Mesenchymal stem cell (in vitro differentiated cells and primary cell): Measurements from ENCODE around the gene MAML1.

Source experiments
- DNase-seq: peaks from one replicate; pipeline ENCODE4 v3.0.0-alpha.2; 2013
- H2AFZ ChIP-seq: one replicate; pipeline ENCODE4 v1.6.1; 2013; ENCODE audit warnings: low read depth, mild to moderate bottlenecking, control low read depth, inconsistent platforms, low read length, moderate library complexity
- H2AK5ac ChIP-seq: 2 replicates; pipeline ENCODE4 v1.6.1; 2013; ENCODE audit warnings: low read length, moderate library complexity, mild to moderate bottlenecking, inconsistent platforms; ENCODE audit not compliant: severe bottlenecking
- H2BK120ac ChIP-seq: one replicate; pipeline ENCODE4 v1.6.1; 2013; ENCODE audit warnings: low read depth, mild to moderate bottlenecking, inconsistent platforms, low read length, moderate library complexity
- H2BK12ac ChIP-seq, 2 experiments: one replicate each; pipeline ENCODE4 v1.6.1; 2013; ENCODE audit warnings: inconsistent platforms in 2 of 2, low read length in 2 of 2, mild to moderate bottlenecking in 2 of 2, moderate library complexity in 2 of 2, control low read depth in 1 of 2
- H2BK15ac ChIP-seq: one replicate; pipeline ENCODE4 v1.6.1; 2013; ENCODE audit warnings: mild to moderate bottlenecking, low read depth, inconsistent platforms; ENCODE audit not compliant: poor library complexity, severe bottlenecking
- H2BK5ac ChIP-seq: 2 replicates; pipeline ENCODE4 v1.6.1; 2013; ENCODE audit warnings: low read depth, mild to moderate bottlenecking, low read length, control low read depth, inconsistent platforms; ENCODE audit not compliant: poor library complexity, severe bottlenecking
- H3K14ac ChIP-seq, 2 experiments: one replicate each; pipeline ENCODE4 v1.6.1; 2013; ENCODE audit warnings: inconsistent platforms in 2 of 2, low read length in 2 of 2, control low read depth in 1 of 2, mild to moderate bottlenecking in 1 of 2, moderate library complexity in 1 of 2
- H3K18ac ChIP-seq, 2 experiments: one replicate each; pipeline ENCODE4 v1.6.1; 2013; ENCODE audit warnings: inconsistent platforms in 2 of 2, low read length in 2 of 2, control low read depth in 1 of 2, low read depth in 1 of 2, mild to moderate bottlenecking in 1 of 2
- H3K23ac ChIP-seq, 2 experiments: one replicate each; pipeline ENCODE4 v1.6.1; 2013; ENCODE audit warnings: inconsistent platforms in 2 of 2, low read length in 2 of 2, mild to moderate bottlenecking in 2 of 2, moderate library complexity in 2 of 2, control low read depth in 1 of 2
- H3K27ac ChIP-seq: 2 replicates; pipeline ENCODE4 v1.5.1; 2013; ENCODE audit warnings: mild to moderate bottlenecking, moderate library complexity, low read length, control low read depth, inconsistent platforms; ENCODE audit not compliant: poor library complexity, severe bottlenecking
- H3K27me3 ChIP-seq, 2 experiments: 2 replicates each; pipeline versions ENCODE4 v1.6.1 to v1.7.0; 2013; ENCODE audit warnings: low read length in 2 of 2, mild to moderate bottlenecking in 2 of 2, moderate library complexity in 2 of 2, control low read depth in 1 of 2, inconsistent platforms in 1 of 2; ENCODE audit not compliant: control insufficient read depth in 1 of 2, insufficient read depth in 1 of 2
- H3K36me3 ChIP-seq, 2 experiments: 2 replicates each; pipeline versions ENCODE4 v1.6.1 to v1.7.0; 2013; ENCODE audit warnings: low read length in 2 of 2, control low read depth in 1 of 2, inconsistent platforms in 1 of 2, low read depth in 1 of 2, mild to moderate bottlenecking in 1 of 2; ENCODE audit not compliant: insufficient read depth in 2 of 2, control insufficient read depth in 1 of 2
- H3K4ac ChIP-seq, 2 experiments: one replicate each; pipeline ENCODE4 v1.6.1; 2013; ENCODE audit warnings: inconsistent platforms in 2 of 2, low read length in 2 of 2, mild to moderate bottlenecking in 2 of 2, moderate library complexity in 2 of 2, control low read depth in 1 of 2, low read depth in 1 of 2
- H3K4me1 ChIP-seq: 2 replicates; pipeline ENCODE4 v1.6.1; 2013; ENCODE audit warnings: low read depth, low read length, control low read depth; ENCODE audit not compliant: control insufficient read depth, insufficient read depth
- H3K4me2 ChIP-seq: 2 replicates; pipeline ENCODE4 v1.6.1; 2013; ENCODE audit warnings: low read length, mild to moderate bottlenecking, inconsistent platforms; ENCODE audit not compliant: poor library complexity, severe bottlenecking
- H3K4me3 ChIP-seq, 2 experiments: 2 replicates each; pipeline versions ENCODE4 v1.5.1 to v1.7.0; 2013; ENCODE audit warnings: low read length in 2 of 2, mild to moderate bottlenecking in 2 of 2, control low read depth in 1 of 2, low read depth in 1 of 2; ENCODE audit not compliant: insufficient read depth in 1 of 2
- H3K79me1 ChIP-seq: replicated peaks from 2 replicates; pipeline ENCODE4 v1.6.1; 2013; ENCODE audit warnings: mild to moderate bottlenecking, control low read depth, low read length, inconsistent platforms; ENCODE audit not compliant: poor library complexity, severe bottlenecking
- H3K9ac ChIP-seq: 2 replicates; pipeline ENCODE4 v1.7.0; 2013; ENCODE audit warnings: mild to moderate bottlenecking, low read length, moderate library complexity
- H3K9me3 ChIP-seq: 2 replicates; pipeline ENCODE4 v1.7.0; 2013; ENCODE audit warnings: mild to moderate bottlenecking, low read length; ENCODE audit not compliant: control insufficient read depth
- H4K8ac ChIP-seq: one replicate; pipeline ENCODE4 v1.6.1; 2013; ENCODE audit warnings: inconsistent platforms, mild to moderate bottlenecking, low read length, moderate library complexity
- H4K91ac ChIP-seq: one replicate; pipeline ENCODE4 v1.6.1; 2013; ENCODE audit warnings: mild to moderate bottlenecking, low read length, inconsistent platforms
- WGBS: methylation state at CpG from one replicate; pipeline ENCODE4 v1.1.7; 2013; ENCODE audit warnings: mixed read lengths; 5-methylcytosine and 5-hydroxymethylcytosine counted together

The MAML1 gene

DNA sequence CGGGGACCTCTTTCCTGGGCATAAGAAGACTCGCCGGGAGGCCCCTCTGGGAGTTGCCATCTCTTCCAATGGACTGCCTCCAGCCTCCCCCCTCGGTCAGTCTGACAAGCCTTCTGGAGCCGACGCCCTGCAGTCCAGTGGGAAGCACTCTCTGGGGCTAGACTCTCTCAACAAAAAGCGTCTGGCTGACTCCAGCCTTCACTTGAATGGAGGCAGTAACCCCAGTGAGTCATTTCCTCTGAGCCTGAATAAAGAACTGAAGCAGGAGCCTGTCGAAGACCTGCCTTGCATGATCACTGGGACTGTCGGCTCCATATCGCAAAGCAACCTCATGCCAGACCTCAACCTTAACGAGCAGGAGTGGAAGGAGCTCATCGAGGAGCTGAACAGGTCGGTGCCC is 32.8 kb downstream of the MAML1 start:
- peak overlapping the region; percentile 56 for H3K9ac ChIP-seq
- peak overlapping the region; percentile 94 for H2BK120ac ChIP-seq
- WGBS = 5% methylated on average over 13 of the region's 13 CpGs
- peak overlapping the region in 1 of 2 experiments; percentile 52 for H3K4me3 ChIP-seq
- no peak overlapping the region for H2BK15ac ChIP-seq
- H3K4me1 ChIP-seq = peaks cover 42% of the 10 kb centered on the region
- no peaks in the 10 kb centered on the region for H3K27me3 ChIP-seq
- peak overlapping the region; percentile 27 for H2AK5ac ChIP-seq
- peaks cover 7% of the 10 kb centered on the region for H3K79me1 ChIP-seq
- no peak overlapping the region for H3K14ac ChIP-seq
- peak; percentile 97 for DNase-seq
- peak overlapping the region; percentile 92 to 95 for H3K18ac ChIP-seq
- H3K4me2 ChIP-seq = peak overlapping the region; percentile 8
- H3K36me3 ChIP-seq = peaks cover 22 to 40% of the 10 kb centered on the region in 2 experiments
- no peak overlapping the region for H4K8ac ChIP-seq
- H3K23ac ChIP-seq = no peak overlapping the region
- H4K91ac ChIP-seq = no peak overlapping the region
- H2BK5ac ChIP-seq = no peak overlapping the region
- peak overlapping the region in 1 of 2 experiments; percentile 1 for H2BK12ac ChIP-seq
- no peak overlapping the region for H2AFZ ChIP-seq
- no peaks in the 10 kb centered on the region for H3K9me3 ChIP-seq
- H3K4ac ChIP-seq = no peak overlapping the region
- peak overlapping the region; percentile 78 for H3K27ac ChIP-seq

DNA sequence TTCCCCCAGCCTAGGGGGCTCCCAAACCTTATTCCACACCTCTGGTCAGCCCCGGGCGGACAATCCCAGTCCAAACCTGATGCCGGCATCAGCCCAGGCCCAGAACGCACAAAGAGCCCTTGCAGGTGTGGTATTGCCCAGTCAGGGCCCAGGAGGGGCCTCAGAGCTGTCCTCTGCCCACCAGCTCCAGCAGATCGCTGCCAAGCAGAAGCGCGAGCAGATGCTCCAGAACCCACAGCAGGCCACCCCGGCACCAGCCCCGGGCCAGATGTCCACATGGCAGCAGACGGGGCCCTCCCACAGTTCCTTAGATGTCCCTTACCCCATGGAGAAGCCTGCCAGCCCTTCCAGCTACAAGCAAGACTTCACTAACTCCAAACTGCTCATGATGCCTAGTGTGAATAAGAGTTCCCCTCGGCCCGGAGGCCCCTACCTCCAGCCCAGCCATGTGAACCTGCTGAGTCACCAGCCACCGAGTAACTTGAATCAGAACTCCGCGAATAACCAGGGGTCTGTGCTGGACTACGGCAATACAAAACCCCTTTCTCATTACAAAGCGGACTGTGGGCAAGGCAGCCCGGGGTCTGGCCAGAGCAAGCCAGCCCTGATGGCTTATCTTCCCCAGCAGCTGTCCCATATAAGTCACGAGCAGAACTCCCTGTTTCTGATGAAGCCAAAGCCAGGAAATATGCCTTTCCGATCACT is 33.6 kb downstream of the MAML1 start:
- peak overlapping the region; percentile 57 for H2AK5ac ChIP-seq
- peak overlapping the region in 1 of 2 experiments; percentile 52 for H3K4me3 ChIP-seq
- 64% methylated on average over 20 of the region's 20 CpGs for WGBS
- peaks cover 41% of the 10 kb centered on the region for H3K4me1 ChIP-seq
- H3K9me3 ChIP-seq = no peaks in the 10 kb centered on the region
- peak overlapping the region; percentile 56 for H3K9ac ChIP-seq
- H2AFZ ChIP-seq = no peak overlapping the region
- peak overlapping the region; percentile 47 for H3K4me2 ChIP-seq
- H2BK15ac ChIP-seq = peak overlapping the region; percentile 99
- H4K8ac ChIP-seq = peak overlapping the region; percentile 85
- H3K14ac ChIP-seq = peak overlapping the region in 1 of 2 experiments; percentile 58
- no peaks in the 10 kb centered on the region for H3K27me3 ChIP-seq
- peak overlapping the region; percentile 92 to 95 for H3K18ac ChIP-seq
- peak overlapping the region; percentile 78 for H3K27ac ChIP-seq
- H3K4ac ChIP-seq = peak overlapping the region; percentile 80 to 90
- peak overlapping the region in 1 of 2 experiments; percentile 9 for H3K23ac ChIP-seq
- peak overlapping the region; percentile 92 for H4K91ac ChIP-seq
- peaks cover 24 to 48% of the 10 kb centered on the region in 2 experiments for H3K36me3 ChIP-seq
- H2BK12ac ChIP-seq = peak overlapping the region; percentile 83 to 91
- peaks cover 7% of the 10 kb centered on the region for H3K79me1 ChIP-seq
- peak overlapping the region; percentile 48 for H2BK5ac ChIP-seq
- H2BK120ac ChIP-seq = peak overlapping the region; percentile 94
- DNase-seq = peak; percentile 83

DNA sequence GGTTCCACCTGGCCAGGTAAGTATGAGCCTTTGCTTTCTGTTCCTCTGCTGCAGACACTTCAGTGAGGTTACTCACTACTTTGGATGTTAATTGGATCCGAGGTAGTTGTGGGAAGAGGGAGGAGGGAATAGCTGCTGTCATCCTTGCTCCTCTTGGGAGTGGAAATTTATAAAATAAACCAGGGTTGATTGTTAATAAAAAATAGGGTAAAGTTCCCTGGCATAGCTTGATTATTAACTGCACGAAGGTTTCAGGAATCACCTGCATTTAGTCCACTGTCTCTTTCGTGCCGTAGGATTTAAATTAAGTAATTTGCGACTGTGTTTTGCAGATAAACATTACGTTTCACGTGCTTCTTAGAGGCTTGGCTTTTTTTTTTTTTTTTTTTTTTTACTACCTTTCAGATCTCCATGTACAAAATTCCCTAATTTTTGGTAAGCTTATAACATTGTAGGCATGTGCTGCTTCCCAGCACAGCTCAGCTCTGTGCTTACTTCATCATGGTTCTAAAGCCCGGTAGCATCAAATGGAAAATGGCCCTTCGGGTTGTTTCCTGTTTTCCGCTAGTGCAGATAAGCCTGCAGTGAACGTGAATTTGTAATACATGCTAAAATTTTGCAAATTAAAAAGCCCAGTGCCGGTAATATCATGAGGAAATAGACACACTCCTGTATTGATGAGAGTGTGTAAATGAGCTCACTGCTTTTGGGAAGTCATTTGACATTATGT is 34.3 kb downstream of the MAML1 start:
- no peak for DNase-seq
- Histone ChIP-seq H3K4ac (peak overlapping the region; percentile 80 to 90), H4K91ac (peak overlapping the region; percentile 81), H2AFZ (no peak overlapping the region), H3K4me3 (peak overlapping the region in 1 of 2 experiments; percentile 52), H2AK5ac (peak overlapping the region; percentile 57), H2BK5ac (peak overlapping the region; percentile 14), H2BK12ac (peak overlapping the region in 1 of 2 experiments; percentile 91), H3K27ac (peak overlapping the region; percentile 78), H3K4me1 (peaks cover 38% of the 10 kb centered on the region), H3K9ac (peak overlapping the region; percentile 56), H3K23ac (no peak overlapping the region), H3K36me3 (peaks cover 31 to 55% of the 10 kb centered on the region in 2 experiments), H3K18ac (peak overlapping the region; percentile 85 to 88), H3K27me3 (no peaks in the 10 kb centered on the region), H3K79me1 (peaks cover 11% of the 10 kb centered on the region), H4K8ac (peak overlapping the region; percentile 85), H3K14ac (no peak overlapping the region), H2BK15ac (no peak overlapping the region), H2BK120ac (peak overlapping the region; percentile 94), H3K4me2 (peak overlapping the region; percentile 47), H3K9me3 (no peaks in the 10 kb centered on the region)
- 75% methylated on average over 11 of the region's 12 CpGs for WGBS

DNA sequence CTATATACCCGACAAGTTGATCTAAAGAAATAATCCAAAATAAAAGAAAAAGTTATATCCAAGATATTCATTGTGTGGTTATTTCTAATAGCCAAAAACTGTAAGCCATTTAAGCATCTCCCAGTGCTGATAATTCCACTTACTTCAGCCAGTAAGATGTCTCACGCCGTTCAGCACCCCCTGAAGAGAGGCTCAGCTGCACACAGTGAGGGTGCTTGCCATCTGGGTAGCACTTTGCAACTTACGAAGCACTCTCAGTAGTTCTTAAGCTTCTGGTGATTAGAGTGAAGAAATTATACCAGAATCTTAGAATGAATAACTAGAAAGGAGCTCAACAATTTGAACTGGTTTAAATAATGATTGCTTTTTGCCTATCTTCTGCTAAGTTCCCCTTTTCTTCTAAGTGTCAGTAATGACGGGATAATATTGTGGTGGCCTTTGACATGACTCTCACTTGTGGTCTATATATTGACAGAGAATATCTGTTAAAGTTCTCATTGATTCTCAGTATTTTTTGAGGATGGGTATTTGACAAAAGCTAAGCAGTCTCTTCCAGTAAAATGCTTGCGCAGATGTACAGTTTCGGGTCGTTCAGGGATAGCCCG is 35.0 kb downstream of the MAML1 start:
- H2BK12ac ChIP-seq = no peak overlapping the region
- no peak for DNase-seq
- H2BK5ac ChIP-seq = no peak overlapping the region
- no peak overlapping the region for H3K23ac ChIP-seq
- H3K79me1 ChIP-seq = peaks cover 11% of the 10 kb centered on the region
- H3K36me3 ChIP-seq = peaks cover 36 to 61% of the 10 kb centered on the region in 2 experiments
- no peak overlapping the region for H2BK15ac ChIP-seq
- H2BK120ac ChIP-seq = no peak overlapping the region
- H2AFZ ChIP-seq = no peak overlapping the region
- H4K91ac ChIP-seq = no peak overlapping the region
- H3K27ac ChIP-seq = no peak overlapping the region
- H3K9me3 ChIP-seq = no peaks in the 10 kb centered on the region
- no peak overlapping the region for H3K14ac ChIP-seq
- no peak overlapping the region for H3K4me3 ChIP-seq
- WGBS = 98% methylated on average over 8 of the region's 9 CpGs
- no peaks in the 10 kb centered on the region for H3K27me3 ChIP-seq
- H3K9ac ChIP-seq = no peak overlapping the region
- H4K8ac ChIP-seq = no peak overlapping the region
- no peak overlapping the region for H3K4ac ChIP-seq
- no peak overlapping the region for H3K18ac ChIP-seq
- peaks cover 31% of the 10 kb centered on the region for H3K4me1 ChIP-seq
- no peak overlapping the region for H2AK5ac ChIP-seq
- no peak overlapping the region for H3K4me2 ChIP-seq
